Left colon (tissue), 2 donors: Measurements from ENCODE around the gene TCTA. TPM values are rescaled to one million over a fixed set of nuclear protein-coding genes. Genes with fewer than 3 reads are reported as not detected.

ENCODE experiments used
- ATAC-seq: fragments of 200-7000 bp; cut with Tn5 transposase; one replicate; pipeline ENCODE4 v1.9.1; 2020; ENCODE audit warnings: mild to moderate bottlenecking, moderate library complexity
- DNase-seq, 2 donors: peaks; one replicate each; pipeline ENCODE4 v3.0.0-alpha.2; 2020
- intact Hi-C, 2 donors: fragments of 100-400 bp; cut with DNase I in 1 of 2; cut with micrococcal nuclease in 1 of 2; formaldehyde crosslinking; loops; one replicate each; pipeline versions ENCODE4 v1.11.2 to v1.14.0; 2022; cut with DNase I, micrococcal nuclease
- total RNA-seq, 2 donors: library from RNA; stranded (reverse); fragmentation: NEBNext Ultra II Directional; extraction: Animal tissue kit (Norgen Biotek cat#: 25700); gene quantifications; one replicate each; pipeline ENCODE4 v1.2.1, GENCODE V29; 2021
- donor health status: DM: no; HTN: no; CAD: no.
- donor health status: DM: yes; HTN: yes; CAD: no.

The TCTA gene
- total RNA-seq, 2 donors from 2014 or later: 39.5 to 41.7 TPM

DNA sequence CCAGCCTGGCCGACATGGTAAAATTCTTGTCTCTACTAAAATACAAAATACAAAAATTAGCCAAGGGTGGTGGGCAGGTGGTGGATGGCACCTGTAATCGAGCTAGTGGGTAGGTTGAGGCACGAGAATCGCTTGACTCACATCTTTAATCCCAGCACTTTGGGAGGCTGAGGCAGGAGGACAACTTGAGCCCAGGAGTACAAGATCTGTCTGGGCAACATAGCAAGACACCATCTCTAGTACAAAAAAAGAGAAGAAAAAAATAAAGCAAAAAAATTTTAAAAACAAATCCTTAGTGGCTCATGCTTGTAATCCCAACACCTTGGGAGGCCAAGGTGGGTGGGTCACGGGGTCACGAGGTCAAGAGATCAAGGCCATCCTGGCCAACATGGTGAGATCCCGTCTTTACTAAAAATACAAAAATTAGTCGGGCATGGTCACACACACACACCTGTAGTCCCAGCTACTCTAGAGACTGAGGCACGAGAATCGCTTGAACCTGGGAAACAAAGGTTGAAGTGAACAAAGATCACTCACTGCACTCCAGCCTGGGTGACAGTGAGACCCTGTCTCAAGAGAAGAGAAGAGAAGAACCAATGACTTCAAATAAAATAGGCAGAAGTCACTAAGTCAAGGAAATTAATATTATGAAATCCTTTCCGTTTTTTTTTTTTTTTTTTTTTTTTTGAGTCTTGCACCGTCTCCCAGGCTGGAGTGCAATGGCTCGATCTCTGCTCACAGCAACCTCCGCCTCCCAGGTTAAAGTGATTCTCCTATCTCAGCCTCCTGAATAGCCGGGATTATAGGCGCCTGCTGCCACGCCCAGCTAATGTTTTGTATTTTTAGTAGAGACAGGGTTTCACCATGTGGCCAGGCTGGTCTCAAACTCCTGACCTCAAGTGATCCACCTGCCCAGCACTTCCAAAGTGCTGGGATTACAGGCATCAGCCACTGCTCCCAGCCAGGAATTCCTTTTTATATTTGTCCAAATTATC lies 5.4 kb upstream of the TCTA start:
- ATAC-seq: no peak

DNA sequence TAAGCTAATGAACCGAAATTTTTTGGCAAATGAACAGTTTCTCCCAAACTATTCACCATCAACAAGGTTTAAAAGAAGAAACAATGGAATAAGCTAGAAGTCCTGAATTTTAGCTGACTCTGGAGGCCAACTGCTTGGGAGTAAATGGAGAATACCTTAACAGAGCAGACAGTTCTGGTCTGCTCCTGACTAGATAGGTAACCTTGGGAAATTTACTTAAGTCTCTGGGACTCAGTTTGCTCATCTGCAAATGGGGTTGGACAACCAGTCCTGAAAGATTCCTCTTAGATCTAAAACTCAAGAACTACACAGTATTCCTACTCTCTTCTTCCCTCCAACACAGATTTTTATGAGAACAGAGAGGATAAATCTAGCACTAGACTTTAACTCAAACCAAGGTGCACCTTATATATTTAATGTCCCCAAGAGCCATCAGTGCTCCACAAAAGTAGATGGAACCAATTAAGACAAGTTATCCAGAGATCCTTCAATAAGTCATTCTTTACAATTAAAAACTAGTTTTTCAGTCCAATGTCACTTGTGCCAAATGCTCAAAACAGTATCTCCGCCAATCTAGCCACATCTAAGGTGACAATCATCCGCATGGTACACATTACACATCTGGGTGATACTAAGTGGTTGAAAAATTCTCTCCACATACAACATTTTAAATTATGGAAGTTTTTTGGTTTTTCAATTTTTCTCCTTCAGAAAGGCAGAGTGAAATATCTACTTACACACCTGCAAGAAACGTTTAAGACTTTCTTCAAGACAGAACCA lies 2.0 kb upstream of the TCTA start:
- intact Hi-C loops: no loop called here
- DNase-seq (no peak), ATAC-seq (no peak)

More for the DNA sequence above, 5.4 kb upstream of the TCTA start:
- intact Hi-C loops: no loop called here
- DNase-seq: no peak

DNA sequence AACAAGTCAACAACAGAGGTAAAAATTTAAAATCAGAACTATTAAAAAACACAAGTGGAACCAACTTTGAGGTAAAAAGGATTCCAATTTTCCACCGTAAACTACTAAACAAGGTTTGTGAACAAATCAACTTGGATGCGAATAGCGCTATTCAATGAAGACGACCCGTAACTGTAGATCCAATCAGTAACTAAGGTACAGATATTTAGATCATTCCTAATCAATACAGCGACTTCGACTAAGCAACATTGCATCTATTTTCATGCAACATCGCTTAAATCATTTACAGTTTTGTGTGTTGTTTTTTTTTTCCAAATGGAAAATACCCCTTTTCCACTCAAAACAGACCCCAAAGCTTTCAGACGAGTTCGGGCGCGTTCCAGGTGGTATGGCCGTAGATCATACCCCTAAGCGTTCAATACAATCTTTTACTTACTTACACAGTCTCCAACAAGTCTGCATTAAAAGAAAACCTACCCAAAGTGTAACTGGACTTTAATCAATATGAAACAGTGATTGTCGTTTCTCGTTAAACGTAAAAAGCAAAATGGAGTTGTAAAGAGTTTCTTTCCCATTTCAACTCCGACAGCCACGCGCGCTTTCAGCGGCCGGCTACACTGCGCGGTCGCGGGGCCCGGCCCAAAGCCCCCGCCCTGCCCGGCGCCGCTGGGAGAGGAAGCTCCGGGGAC lies 1.2 kb upstream of the TCTA start:
- no peak for ATAC-seq
- DNase-seq: no peak
- intact Hi-C loops: no loop called here

DNA sequence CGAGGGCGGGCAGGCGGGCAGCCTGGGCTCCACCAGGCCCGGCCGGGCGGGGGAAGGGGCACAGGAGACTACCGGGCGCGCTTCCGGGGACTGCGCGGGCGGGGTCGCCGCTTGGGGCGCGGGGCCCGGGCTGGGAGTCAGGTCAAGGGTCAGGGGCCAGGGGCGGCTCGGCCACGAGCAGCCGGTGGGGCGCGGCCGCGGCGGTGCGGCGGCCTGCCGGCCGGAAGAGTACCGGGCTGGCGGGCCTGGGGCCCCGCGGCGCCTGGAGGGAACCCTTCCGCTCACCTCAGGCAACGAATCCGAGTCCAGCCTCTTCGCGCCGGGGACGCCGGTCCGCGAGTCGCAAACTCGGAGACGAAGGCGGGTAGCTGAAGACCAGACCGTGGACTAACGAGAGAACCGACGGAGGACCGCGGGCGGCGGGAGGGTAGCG lies 672 bp upstream of the TCTA start:
- ATAC-seq (peak; percentile 44), DNase-seq (peak; percentile 44 to 75)
- intact Hi-C loops: no loop called here

DNA sequence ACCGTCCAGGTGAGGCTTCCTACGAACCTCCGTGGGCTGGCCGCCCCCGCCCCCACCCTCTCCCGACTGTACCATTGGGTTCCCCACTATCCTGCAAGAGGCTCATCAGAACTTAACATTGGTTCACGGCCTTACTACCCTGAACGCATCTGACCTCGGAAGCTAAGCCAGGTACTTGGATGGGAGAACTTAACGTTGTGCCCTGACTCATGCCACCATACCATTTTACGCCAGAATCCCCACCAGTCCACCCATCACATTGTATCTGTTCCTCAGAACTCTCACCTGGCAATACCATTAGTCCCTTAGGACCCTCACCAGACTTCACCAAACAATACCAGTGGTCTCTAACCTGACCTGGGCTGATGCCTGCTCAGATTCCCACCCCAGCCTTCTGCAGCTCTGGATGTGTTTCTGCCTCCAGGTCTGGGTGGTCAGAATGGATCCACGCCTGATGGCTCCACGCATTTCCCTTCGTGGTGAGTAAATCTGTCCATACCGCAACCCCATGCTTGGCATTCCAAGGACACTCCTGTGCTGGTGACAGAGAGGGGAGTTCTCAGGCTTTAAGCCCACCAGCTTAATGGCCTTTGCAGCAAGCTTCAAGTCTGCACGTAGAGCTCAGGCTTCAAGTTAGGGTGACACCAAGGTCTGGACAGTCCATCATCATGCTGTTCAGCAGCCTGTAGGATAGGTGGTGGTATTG lies 562 bp downstream of the TCTA start:
- ATAC-seq (peak; percentile 9), DNase-seq (no peak)
- intact Hi-C loops: no loop called here

DNA sequence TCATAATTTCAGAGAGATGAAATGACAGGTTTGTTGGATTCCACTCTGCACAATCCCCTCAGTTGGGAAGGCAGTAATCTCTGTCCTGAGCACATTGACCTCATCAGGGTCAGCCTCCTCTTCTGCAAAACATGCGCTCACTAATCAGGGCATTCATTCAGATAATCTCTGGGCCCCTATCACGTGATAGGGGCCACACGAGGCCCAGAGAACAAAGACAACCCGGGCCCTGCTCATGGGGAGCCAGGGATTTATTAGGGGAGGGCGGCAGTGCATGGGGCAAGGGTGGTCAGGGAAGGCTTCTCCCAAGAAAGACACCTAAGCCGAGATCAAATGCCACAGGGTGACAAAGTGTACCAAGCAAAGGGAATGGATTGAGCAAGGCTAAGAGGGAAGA lies 1.1 kb downstream of the TCTA start:
- ATAC-seq: no peak
- intact Hi-C loops: no loop called here

DNA sequence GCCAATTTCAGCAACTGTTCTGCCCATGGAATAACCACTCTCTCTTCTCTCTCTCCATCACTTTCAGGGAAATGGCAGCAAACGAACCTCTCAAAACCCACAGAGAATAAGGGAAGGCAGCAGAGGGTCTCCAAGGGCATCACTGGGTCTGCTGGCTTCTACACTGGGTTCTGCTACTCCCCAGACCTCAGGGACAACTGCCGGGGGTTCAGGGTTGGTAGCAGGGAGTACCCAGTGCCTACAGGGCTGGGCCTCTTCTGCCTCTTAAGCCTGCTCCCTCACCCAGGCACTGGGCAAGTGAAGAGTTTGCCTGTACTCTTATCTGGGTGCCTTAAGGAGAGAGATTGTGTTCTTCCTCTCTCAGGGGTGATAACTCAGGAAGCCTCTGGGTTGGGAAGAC lies 2.5 kb downstream of the TCTA start:
- DNase-seq (no peak), ATAC-seq (no peak)
- intact Hi-C loops: no loop called here

More for the DNA sequence above, 1.1 kb downstream of the TCTA start:
- DNase-seq: no peak

DNA sequence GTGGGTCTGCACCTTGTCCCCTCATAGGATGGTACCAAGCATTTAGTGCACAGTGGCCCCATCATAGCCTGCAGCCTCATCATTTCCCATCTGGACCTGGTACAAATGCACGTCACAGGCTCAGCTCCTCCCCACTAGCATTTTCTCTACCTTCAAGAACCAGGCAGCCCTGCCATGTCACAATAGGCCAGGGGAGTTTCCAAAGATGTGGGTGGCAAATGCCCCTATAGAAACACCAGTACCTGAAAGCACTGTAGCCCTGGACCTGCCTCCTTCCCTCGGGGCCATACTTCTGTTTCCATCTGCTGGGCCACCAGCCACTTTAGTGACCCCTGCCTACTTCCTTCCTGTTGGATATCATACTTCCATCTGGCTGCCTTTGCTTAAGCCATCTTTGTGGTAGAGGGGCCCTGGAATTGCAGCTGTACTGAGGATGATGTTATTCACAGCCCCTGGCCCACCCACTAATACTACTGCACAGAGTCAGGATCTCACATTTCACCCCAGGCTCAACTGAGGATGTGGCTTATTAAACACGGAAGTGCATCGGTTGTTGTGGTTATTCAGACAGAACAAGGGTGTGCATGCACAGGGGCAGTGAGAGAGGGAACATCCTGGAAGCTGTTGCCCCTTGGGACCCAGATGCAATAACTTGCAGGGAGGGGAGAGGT lies 3.8 kb downstream of the TCTA start:
- intact Hi-C loops: no loop called here

DNA sequence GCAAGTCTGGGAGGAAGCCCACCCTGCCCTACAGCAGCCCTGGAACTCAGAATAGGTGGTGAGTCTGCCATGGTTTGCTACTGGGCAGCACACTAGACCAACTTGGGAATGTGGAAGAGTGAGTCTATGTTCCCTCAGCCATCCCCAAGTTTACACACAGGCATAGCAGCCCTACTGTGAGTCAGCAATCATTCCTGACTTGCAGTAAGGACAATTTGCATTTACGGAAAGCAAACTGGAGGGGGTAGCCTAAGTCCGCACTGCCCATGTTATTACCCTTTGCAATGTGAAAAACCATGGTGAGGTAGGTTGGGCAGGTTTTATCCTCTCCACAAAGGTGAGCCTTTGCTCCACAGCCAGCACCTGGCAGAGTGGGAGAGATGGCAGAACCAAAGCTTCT lies 4.6 kb downstream of the TCTA start:
- intact Hi-C loops: no loop called here
- DNase-seq: no peak
- no peak for ATAC-seq

More for the DNA sequence above, 3.8 kb downstream of the TCTA start:
- DNase-seq (peak in 1 of 2 donors; percentile 18), ATAC-seq (no peak)

DNA sequence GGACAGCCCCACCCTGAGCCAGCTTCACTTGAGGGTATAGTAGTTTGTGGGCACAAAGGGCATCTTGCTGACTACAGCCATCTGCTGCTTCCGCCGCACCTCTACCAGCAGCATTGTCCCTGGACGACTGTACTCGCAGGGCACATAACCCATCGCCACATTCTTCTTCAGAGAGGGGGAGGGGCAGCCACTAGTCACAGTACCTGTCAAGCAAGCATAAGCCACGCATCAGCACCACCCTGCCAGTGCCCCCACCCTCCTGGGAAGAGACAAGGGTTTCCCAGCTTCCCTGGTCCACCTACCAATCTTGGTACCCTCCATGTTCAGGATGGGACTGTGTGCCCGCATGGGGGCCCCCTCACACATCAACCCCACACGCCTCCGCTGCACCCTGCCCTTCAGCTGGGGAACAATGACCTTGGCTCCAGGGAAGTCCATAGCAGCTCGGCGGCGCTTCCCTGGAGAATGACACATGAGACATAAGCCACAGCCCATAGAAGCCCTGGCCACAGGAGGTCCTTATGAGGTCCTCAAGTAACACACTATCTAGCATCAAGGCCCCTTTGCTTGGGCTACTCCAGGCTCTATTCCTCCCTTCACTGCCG lies 5.4 kb downstream of the TCTA start:
- DNase-seq: no peak
- intact Hi-C loops: no loop called here
- ATAC-seq: no peak

DNA sequence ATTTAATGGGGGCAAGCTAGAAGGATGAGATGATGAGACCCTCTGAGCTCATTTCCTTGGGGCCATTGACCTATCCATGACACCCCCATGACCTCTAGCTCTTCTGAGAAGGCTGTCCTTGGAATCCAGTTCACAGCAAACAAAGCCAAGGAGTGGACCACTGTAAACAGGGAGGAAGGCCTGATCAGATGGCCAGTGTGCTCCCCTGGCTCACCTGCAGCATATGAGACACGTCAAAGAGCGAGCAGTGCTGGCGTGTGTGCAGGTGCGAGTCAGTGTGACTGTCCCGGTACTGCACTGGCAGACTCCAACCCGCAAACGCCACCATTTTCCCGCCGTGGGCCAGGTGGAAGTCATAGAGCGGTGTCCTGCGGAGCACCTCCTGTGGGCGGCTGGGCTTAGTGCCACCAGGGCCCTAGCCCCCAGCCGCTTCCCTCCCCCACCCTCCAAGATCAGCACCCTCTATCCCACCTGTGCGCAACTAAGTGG lies 9.7 kb downstream of the TCTA start:
- DNase-seq: no peak
- intact Hi-C loops: no loop called here

DNA sequence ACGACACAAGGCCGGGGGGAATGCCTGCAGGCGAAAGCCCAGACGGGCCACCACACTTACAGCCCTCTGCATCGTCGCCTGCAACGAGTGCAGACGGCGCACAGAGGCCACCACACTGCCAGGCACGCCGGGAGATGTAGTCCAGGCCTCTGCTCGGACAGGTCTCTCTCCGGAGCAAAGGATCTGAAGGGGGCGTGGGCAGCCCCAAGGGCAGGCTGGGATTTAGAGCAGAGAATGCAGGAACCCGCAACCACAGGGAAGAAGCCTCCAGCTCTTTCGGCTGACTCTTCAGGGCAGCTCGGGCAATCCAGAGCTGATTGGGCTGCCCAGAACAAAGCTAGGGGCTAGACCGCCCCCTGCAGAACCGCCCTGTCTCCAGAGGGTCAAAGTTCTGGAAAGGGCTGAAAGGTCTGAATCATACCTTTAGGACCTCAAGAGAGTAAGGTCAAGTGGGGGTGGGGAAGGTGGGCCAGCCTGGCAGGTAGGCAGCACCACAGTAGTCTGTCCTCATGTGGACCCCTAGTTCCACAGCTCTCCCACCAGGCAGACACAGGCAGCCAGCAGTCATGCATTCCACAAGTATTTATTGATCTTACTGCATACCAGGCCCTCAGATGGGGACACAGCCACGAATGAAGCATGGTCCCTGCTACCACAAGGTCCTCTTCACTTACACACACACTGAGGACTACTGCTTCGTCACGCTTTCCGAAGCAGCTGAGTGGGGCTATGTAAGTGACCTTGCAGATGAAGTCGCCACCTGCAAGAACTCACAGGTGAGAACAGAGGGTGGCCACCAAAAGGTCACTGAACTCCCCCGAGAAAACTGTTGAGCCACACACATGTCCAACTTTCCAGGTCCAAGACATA lies 10.4 kb downstream of the TCTA start, which contains the start of gene AMT:
AMT (minus strand) TSS at position 95 of the 870 bp plus-strand sequence; CDS start at position 72, 23 bp downstream.
- DNase-seq: peak; percentile 64 to 75
- ATAC-seq: peak; percentile 93

More for the DNA sequence above, 9.7 kb downstream of the TCTA start:
- ATAC-seq: peak; percentile 63

DNA sequence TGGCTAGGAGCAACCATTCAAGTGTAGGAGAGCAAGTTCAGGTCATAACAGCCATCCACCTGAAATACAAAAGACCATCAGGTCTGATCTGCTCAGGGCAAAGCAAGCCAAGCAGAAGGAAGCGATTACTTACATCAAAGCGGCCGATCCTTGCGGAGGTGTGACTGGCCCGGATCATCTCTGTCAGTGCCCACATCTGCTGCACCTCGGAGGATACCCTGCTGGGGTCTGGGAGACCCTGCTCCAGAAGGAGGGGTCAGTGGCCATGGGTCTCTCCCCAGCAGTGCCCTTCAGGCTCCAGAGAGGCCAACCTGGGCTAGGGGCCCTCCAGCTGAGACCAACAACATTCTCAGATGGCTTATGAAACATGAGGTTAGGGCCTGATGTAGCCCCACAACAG lies 12.6 kb downstream of the TCTA start:
- intact Hi-C loops: no loop called here
- ATAC-seq (no peak), DNase-seq (no peak)

More for the DNA sequence above, 10.4 kb downstream of the TCTA start, which contains the start of gene AMT:
- intact Hi-C loops: no loop called here

DNA sequence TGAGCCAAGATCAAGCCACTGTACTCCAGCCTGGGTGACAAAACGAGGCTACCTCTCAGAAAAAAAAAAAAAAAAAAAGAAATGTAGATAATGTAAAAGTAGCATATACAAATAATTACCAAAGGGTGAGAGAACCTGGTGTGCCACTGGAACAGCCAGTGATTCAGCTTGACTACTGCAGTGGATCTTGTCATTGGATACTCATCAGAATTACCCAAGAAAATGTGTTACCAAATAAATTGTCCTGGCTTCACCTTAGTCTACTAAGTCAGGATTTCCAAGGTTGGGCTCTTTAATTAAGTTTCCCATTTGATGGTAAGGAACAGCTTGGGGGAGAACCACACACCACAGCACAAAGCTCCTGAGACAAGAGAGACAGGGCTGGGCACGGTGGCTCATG lies 15.4 kb downstream of the TCTA start:
- DNase-seq (no peak), ATAC-seq (no peak)
- intact Hi-C loops: no loop called here

DNA sequence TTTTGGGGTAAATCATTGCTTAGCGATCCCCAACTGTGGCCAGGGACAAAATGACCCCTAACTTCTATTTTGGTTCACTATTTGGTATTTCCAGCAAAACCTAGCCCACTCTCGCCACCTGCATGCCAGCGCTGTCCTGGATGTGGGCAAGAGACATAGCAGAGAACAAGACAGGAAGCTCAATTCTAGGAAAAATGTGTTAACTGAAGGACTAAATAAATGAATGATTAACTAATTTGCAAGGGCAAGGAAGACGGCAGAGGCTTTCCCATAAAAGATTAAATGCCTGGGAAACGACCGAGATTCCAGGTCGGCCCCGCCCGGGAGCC lies 16.5 kb downstream of the TCTA start:
- ATAC-seq: no peak

DNA sequence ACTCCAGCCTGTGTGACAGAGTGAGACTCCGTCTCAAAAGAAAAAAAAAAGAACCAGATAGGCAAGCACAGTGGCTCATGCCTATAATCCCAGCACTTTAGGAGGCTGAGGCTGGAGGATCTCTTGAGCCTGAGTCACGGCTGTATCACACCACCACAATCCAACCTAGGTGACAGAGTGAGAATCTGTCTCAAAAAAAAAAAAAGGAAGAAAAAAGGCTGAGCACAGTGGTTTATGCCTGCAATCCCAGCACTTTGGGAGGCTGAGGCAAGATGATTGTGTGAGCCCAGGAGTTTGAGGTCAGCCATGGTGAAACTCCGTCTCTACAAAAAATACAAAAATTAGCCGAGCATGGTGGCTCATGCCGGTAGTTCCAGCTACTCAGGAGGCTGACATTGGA lies 22.5 kb downstream of the TCTA start:
- no peak for ATAC-seq
- no peak for DNase-seq

More for the DNA sequence above, 16.5 kb downstream of the TCTA start:
- intact Hi-C loops: no loop called here
- no peak for DNase-seq

More for the DNA sequence above, 22.5 kb downstream of the TCTA start:
- intact Hi-C loops: no loop called here
